Right lung (tissue), 5 donors: ENCODE measurements around the gene RASL10B. TPM values are rescaled to one million over a fixed set of nuclear protein-coding genes. Genes with fewer than 3 reads are reported as not detected.

Source experiments
- polyA plus RNA-seq, 5 donors: library from polyadenylated mRNA; unstranded; fragments of 120-200 nt; gene quantifications; one replicate each; pipeline versions ENCODE4 v1.2.1 to v1.2.3, GENCODE V29; 2013; ENCODE audit warnings: inconsistent platforms in 1 of 5, low replicate concordance in 1 of 5; ENCODE audit not compliant: insufficient read length in 5 of 5, insufficient read depth in 1 of 5

The RASL10B gene
- polyA plus RNA-seq, 5 donors: 2.2 to 3.8 (median 3.0) TPM

Other genes starting within 250 kb of the RASL10B start
- 10 to 100 TPM in 4 of 5 donors, 1 to 10 TPM in 1; 8.2 to 28.0 (median 16.9) TPM for gene SLFN12L, start 194.0 kb upstream of the RASL10B start, polyA plus RNA-seq
- gene SLFN14, start 170.8 kb upstream of the RASL10B start, polyA plus RNA-seq: under 1 TPM; 0.54 to 0.95 (median 0.71) TPM
- gene PEX12, start 153.1 kb upstream of the RASL10B start, polyA plus RNA-seq: 10 to 100 TPM in 1 of 5 donors, 1 to 10 TPM in 4; 8.8 to 10.6 (median 9.8) TPM
- 100 to 1,000 TPM; 122 to 158 (median 147) TPM for gene AP2B1, start 144.3 kb upstream of the RASL10B start, polyA plus RNA-seq
- 1 to 10 TPM in 3 of 5 donors, under 1 TPM in 2; 0.17 to 2.4 (median 1.1) TPM for gene GAS2L2, start 21.6 kb downstream of the RASL10B start, polyA plus RNA-seq
- gene C17orf50, start 29.2 kb downstream of the RASL10B start, polyA plus RNA-seq: under 1 TPM in 3 of 5 donors, not detected in 2; 0.14 to 0.23 (median 0.21) TPM
- gene MMP28, start 64.0 kb downstream of the RASL10B start, polyA plus RNA-seq: 10 to 100 TPM in 1 of 5 donors, 1 to 10 TPM in 4; 7.6 to 10.5 (median 8.8) TPM
- 100 to 1,000 TPM; 200 to 261 (median 239) TPM for gene TAF15, start 77.8 kb downstream of the RASL10B start, polyA plus RNA-seq
- gene HEATR9, start 137.3 kb downstream of the RASL10B start, polyA plus RNA-seq: under 1 TPM; 0.08 to 0.28 (median 0.16) TPM
- gene CCL5, start 148.7 kb downstream of the RASL10B start, polyA plus RNA-seq: 1 to 10 TPM; 2.7 to 4.4 (median 4.0) TPM
- gene RDM1, start 199.1 kb downstream of the RASL10B start, polyA plus RNA-seq: 1 to 10 TPM; 2.0 to 3.6 (median 2.5) TPM
- gene LYZL6, start 212.1 kb downstream of the RASL10B start, polyA plus RNA-seq: not detected
- gene CCL16, start 249.9 kb downstream of the RASL10B start, polyA plus RNA-seq: 1 to 10 TPM in 1 of 5 donors, under 1 TPM in 4; 0.49 to 1.0 (median 0.84) TPM